IPS DF 19.7 (cell line): ENCODE measurements around the gene SNX30.

Source experiments
- DNase-seq: peaks from one replicate; pipeline ENCODE4 v3.0.0-alpha.2; 2013; ENCODE audit warnings: low read depth, low spot score

The SNX30 gene

DNA sequence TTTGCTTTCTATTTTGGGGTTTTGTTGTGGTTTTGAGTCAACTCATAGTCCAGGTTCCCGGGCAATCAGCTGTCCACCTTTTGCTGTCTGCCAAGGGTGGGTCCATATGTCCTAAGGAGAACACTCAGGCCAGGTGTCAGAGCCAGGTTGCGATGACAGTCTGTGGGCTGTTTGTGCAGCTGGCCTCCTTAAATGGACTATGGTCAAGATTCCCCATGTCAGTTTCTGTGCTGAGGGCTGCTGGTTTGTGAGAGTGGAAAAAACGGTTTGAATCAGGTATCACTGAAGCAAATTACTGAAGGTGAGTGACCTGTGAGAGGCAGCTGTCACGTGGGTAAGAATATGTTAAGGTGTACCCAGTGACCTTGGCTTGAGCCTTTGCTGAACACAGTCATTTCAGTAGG lies 33.0 kb downstream of the SNX30 start:
- DNase-seq: no peak

DNA sequence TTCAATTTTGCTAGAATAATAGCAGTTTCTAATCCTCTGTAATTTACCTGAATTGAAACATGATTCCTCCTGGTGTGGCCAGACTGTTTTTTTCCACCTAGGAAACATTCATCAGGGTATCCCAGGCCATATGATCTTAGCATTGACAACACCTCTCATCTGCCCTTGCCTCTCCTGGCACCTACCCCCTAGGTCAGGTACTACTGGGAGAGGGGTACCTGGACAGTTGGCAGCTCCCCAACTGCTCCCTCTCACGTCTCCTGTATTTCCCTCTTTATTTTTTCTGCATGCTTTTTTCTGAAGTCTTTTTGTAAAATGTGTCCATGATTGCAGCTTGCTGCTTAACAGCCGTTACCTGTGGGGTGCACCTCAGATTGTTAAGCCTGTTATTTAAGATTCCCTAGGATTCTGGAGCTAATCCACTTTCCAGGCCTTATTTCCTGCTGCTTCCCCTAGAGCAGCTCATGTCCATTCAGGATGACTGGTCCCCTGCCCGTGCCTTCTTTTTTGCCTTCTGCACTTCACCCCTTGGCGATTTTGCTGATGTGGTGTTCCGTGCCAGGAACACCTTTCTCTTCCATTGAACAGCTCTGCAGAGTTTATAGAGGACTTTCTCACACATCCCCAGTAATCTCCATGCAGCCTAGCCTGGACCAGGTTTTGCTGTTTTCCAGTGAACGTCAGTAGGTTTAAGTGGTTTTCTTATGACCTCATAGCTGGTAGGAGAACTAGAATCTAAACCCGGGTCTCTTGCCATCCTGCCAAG lies 33.6 kb downstream of the SNX30 start:
- DNase-seq: no peak

DNA sequence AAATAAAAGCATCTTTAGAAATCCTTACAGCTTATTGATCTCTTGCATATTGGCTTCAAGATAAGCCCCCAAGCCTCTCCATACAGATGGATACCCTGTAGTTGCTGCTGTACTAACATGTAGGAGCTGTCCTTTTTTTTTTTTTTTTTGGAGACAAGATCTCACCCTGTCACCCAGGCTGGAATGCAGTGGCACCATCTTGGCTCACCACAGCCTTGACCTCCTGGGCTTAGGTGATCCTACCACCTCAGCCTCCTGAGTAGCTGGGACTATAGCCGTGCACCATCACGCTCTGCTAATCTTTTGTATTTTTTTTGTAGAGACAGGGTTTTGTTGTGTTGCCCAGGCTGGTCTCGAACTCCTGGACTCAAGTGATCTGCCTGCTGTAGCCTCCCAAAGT lies 35.4 kb downstream of the SNX30 start:
- DNase-seq: no peak

DNA sequence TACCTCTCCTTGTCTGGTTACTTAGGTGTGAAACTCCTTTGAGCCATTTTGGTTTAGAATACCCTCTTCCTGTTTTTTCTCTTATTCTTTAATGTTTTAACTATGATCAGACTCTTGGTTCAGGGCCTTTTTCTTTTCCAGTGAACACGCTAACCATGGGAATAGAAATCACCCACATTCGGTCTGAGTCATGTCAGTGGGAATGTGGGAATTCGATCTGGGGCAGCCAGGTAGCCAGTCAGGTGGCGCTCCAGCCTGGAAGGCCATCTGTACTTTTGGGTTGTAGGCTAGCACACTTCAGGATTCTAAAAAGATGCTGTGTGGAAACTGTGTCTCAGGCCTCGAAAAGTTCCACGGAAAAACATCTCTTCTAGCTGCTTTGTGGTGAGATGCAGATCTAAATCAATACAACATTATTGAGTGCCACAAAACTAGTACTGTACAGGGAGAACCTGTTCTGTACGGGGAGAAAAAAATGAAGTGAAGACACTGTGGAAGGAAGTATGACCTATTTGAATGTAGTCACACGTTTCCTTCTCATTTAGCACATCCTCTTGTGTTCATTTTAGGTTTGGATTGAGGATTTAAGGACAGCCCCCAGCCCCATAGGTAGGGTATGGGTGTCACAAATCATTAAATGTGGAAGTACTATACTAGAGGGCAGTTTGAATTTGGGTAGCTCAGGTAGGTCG lies 36.4 kb downstream of the SNX30 start:
- no peak for DNase-seq

DNA sequence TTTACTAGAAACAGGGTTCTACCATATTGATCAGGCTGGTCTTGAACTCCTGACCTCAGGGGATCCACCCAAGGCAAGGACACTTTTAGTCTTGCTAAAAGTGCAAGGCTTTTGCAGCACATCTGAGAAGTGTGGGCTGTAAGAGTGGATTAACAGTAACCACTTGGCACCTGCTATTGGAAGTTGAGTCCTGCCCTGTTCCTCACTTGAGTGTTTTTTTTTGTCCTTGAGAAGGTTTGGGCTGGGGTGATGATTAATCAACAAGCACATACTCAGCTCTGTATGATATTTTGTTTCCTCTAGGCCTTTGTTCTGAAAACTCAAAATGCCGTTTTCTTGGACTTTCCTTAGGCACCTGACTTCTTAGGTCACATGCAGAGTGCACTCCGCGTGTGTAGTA lies 37.4 kb downstream of the SNX30 start:
- no peak for DNase-seq

DNA sequence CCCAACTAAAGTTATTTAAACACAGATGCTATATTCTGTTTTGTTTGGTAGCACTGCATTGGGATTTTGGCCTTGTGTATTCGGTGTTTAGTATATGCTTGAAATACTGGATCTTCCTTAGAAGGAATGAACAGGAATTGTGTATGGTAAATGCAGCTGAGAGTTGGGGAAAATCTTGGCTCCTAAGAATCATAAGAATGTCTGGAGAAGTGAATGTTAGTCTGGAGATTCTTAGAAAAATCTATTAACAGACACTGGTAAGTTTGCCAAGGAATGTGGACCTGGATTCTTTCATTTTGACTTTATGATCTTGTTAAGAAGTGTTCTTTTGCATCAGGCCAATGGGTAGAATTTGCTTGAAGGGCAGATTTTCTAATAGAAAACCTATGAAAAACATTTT lies 38.9 kb downstream of the SNX30 start:
- DNase-seq: no peak

DNA sequence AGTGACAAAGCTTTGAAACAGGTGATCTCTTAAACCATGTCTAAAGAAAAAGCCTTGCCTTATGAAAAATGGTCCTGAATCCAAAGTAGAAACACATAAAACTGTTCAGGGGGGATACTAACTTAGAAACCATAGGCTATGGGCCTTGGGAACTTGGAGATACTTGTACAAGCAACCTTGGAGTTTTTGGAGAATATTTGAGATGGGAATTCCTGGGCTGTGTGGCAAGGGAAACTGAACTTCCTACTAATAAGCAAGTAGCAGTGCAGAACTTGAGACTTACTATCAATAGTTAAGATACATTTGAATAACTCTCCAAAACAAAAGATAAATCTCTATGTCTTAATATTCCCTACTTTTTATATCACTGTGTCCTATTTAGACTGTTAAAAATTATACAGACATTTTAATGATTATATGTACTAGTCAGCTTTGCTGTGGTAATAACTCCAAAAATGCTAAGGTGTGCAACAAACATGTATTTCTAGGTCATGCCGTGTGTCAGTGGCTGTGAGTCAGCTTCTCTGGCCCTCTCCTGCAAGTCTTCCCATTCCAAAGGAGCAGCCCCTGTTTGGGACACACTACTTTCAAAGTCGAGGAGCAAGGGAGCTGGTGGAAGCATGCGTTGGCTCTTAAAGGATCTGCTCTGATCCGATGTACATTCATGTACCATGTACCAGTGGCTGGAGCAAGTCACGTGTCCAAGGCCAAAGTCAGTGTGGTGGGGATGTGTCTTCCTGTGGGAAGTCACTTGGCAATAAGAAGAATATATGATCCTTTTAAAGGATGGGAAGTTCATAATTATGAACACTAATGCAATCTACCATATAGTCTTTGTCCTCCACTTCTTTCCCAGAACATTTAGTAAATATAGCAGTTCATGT lies 39.6 kb downstream of the SNX30 start:
- DNase-seq: no peak

DNA sequence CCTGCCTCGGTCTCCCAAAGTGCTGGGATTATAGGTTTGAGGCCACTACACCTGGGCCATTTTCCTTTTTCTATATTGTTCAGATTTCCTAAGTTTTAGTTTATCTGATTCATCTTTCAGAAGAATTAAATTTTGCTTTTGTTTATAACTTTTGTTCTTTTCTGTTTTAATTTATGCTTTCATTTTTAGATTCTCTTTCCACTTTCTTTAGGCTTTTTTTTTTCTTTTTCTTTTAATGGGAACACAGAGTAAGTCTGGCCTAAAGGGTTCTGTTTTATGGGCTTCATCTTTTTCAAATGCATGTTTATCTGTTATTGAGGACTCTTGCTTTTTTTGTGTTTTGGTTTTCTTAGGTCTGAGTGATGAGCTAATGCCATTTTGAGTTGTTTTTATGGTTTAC lies 42.1 kb downstream of the SNX30 start:
- no peak for DNase-seq

DNA sequence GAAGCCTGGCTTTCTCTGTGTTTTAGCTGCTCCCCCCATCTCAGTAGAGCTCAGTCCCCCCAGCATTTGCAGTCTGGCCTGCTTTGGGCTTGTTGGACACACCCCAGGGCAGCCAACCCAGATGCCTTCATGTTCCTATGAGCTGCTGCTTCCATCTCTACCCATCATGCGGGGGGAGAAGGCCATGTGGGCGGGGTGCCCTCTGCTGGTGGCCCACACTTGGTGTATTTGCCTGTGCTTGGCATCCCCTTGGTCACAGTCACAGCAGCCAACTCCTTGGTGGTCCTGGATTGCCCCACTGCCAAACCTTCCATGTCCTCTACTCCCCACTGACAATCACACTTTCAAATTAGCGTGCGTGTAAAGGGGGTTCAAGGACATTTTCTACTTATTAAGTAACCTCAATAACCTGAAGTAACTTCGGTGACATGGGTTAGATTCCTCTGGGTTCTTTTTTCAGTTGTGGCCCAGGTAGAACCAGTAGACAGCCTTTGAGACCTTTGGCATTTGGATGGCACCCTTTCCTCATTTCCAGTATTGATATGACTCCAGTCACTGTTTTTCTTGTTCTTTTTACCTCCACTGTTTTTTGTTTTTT lies 42.8 kb downstream of the SNX30 start:
- no peak for DNase-seq

DNA sequence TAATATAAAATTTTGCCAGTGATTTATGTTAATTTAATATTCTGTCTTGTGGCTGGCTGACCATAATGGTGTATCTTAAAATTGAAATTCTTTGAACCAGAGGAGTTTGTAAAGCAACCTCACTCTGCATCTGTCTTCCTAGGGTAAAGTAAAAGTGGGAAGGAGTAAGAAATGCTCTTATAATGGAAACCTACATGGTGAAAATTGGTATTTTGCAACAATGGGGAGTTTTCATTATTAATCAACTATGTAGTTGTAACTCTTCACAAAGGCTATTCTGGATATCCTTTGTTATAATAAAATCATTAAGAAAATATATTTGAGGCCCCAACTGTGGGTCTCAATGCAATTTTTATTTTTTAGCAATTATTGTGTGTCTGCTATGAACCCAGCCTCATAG lies 44.2 kb downstream of the SNX30 start:
- DNase-seq: no peak

DNA sequence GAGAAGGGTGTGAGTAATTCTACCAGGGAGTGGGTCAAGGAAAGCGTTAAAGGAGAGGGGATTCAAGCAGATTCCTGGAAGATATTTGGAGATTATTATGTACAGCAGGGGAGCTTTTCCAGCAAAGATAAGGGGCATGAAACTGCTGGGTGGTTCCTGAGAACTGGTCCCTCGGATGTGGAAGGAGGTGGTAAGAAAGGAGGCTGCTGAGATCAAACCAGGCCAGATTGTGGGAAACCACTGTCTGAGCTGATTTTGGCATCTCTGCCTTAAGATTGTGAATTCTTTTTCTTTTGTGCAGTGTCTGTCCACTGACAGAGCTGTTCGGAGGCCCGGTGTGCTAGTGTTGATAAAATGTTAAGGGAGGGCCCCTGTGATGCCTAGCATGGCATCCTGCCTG lies 45.4 kb downstream of the SNX30 start:
- no peak for DNase-seq

DNA sequence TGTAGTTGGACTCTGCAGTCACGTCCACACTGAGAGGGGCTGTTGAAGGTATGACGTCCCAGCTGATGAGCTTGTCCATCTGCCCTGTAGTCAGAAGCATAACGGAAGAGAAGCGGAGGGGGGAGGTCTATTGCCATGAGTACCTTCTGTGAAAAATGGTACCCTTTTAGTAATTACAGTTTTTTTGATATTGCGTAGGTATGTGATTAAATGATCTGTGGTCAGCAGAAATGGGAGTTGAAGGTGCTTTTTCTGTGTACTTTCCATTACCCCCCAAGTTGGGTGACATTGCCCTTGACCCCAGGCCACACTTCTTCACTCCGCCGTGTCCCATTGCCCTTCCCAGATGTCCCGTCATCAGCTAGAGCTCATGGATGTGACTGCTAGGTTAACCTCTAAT lies 45.9 kb downstream of the SNX30 start:
- no peak for DNase-seq

DNA sequence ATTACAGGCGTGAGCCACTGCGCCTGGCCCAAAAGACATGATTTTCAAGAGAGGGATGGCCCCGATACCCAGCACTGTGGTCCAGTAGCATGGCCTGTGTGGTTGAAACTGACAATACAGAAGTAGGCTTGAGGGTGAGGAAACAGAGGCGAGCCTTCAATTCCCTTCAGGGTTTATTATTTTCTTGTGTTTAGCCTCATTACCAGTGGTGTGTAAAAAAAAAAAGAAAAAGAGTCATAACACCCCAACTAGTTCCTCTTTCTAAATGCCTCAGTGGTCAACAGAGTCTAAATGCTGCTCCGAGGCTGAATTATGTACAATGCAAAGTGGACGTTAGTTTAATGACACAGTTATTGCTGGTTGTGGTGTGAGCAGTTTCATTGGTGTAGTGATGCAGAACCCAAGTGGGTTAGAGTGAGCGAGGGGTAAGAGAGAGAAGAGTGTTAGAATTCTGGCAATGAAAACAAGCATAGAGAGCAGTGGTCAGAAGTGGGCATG lies 58.8 kb downstream of the SNX30 start:
- no peak for DNase-seq

DNA sequence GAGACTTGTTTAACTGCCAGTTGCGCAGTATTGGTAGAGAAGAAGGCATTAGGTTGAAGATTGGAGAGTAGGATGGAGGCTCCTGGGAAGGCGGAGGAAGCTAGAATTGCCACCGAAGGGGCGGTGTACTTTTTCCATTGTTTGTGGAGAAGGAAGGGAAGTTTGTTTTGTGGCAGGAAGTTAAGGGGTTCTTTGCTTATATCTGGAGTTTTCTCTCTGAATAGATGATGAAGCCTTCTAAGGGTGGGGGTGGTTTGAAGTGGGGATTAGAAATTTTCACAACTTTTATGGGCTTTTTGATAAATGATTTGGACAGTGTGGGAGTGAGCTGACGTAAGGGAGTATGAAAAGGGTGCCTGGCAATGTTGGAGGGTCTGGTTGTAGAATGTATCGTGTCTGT lies 59.3 kb downstream of the SNX30 start:
- DNase-seq: no peak

DNA sequence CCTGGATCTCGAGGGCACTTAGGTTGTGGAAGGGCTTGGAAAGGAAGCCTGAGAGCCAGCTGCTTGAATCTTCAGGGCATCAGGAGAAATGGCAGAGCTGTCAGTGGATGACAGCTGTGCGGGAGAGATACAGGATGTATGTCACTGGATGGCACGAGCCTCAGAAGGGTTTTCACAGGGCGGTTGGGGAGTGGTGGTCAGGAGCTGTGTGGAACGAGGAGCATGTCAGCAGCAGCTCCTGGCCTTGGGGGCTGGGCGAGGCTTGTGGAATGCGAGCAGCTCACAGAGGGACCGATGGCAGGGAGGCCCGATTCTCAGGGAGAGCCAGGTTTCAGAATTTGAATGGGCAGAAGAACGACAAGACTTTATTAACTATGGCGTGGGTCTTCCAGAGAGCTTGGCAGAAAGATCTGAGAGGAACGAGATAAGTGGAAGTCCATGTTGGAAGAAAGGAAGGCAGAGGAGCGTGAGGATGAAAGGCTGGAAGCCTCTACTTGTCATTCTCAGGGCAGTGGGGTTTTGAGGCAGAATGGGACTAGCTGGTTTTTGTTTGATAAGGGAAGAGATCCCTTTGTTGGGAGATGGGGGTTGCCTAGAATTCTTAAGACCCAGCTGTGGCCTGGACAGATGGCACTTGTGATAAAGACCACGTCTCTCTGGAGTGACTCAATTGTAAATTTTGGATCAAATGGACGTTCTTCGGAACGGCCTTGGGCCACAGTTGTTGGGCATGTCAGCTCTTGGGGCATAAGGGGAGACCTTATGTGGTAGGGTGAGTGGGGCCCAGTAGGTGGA lies 60.3 kb downstream of the SNX30 start:
- DNase-seq: no peak

DNA sequence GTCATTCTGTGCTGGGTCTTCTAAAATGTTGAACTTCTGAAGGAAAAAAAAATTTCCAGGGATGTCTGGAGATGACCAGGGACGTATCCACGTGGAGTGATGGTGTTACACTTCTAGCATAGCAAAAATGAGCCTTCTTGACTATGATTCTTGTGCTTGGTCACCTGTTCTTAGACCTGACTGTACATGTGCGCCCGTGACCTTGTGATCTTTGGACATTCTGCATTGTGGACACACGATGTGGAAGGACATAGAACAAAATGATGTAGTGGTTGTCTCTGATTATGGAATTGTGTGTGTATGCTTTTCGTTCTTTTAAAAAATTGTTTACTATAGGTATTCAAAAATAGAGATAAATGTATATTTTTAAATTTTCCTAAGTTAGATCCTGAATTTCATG lies 61.0 kb downstream of the SNX30 start:
- DNase-seq: no peak

DNA sequence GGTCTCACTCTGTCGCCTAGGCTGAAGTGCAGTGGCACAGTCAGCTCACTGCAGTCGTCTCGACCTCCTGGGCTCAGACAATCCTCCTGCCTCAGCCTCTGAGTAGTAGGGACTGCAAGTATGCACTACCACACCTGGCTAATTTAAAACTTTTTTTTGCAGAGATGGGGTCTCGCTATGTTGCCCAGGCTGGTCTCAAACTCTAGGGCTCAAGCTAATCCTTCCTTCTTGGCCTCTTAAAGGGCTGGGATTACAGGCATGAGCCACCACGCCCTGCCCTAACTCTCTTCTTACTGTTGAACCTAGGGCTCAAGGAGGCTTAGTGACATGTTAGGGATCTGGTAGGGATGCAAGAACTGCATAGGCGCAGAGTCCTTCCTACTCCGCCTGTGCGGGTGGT lies 65.3 kb downstream of the SNX30 start:
- DNase-seq: no peak

DNA sequence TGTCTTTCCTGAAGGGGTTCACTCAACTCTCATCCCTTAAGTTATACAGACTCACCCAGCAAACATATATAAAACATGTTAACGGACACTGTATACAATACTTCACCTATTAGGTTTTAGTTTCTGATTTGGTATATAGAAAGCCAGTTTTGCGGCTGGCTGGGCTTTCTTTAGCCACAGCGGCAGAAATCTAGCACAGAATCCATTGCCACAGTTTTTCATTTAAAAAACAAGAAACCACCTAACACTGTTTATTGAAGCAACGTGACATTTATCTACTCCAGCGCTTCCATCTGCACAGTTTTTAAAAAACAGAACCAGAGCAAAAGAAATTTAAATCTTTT lies 67.3 kb downstream of the SNX30 start:
- DNase-seq: no peak

DNA sequence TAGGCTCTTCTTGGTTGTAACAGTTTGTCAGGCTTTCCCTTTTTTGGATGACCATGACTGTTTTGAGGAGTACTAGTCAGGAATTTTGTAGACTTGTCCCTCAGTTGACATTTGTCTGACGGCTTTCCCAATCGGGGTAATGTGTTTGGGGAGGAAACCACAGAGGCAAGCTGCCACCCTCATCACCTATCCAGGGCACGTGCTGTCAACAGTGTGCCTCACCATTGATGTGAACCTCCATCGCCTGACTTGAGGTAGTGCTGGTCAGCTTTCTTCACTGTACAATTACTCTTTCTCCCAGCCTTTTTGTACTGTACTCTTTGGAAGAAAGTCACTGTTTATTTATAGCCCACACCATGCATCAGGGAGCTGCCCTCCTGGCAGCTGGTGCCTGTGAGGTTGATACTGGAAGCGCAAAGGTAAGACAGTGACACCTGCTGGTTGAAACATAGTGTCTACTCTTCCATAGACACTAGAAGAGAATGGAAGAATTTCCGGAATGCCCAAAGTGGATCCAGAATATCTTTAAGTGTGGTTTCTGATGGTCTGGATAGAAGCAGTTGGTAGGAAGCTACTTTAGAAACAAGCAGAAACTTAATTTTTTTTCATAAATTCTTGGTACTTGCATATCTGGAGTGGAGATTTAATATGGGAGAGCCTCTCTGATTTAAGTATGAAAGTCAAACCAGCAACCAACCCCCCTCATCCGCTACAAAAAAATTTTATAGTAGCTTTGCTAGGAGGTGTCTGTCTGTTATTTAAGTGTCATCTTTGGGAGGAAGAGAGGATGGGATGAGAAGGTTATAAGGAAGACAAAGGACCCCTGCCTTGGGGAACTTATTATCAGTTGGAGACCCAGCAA lies 69.3 kb downstream of the SNX30 start:
- DNase-seq: peak; percentile 40

DNA sequence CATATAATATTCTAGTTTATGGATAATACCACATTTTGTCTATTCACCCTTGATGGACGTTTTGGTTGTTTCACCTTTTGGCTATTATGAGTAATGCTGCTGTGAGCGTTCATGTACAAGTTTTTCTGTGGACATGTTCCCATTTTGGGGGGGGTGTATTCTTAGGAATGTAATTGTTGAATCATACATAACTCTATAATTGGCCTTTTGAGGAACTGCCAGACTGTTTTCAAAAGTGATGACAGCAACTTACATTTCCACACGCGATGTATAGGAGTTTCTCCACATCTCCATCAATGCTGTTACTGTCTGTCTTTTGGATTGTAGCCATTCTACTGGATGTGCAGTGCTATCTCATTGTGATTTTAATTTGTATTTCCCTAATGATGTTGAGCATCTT lies 70.3 kb downstream of the SNX30 start:
- no peak for DNase-seq
